Panc1 (cell line): ENCODE measurements around the gene ZNF512.

ENCODE experiments used
- SIN3A ChIP-seq: IDR thresholded peaks from 2 replicates; pipeline ENCODE4 v1.6.1; 2012; ENCODE audit warnings: low read depth, mild to moderate bottlenecking, low read length, moderate library complexity, borderline replicate concordance; ENCODE audit not compliant: insufficient read depth
- TF ChIP-seq, protein P1 (sequence below): fragments of 450-650 bp; IDR thresholded peaks from 2 replicates; pipeline ENCODE4 v1.5.1; 2017; ENCODE audit warnings: mild to moderate bottlenecking

DNA sequence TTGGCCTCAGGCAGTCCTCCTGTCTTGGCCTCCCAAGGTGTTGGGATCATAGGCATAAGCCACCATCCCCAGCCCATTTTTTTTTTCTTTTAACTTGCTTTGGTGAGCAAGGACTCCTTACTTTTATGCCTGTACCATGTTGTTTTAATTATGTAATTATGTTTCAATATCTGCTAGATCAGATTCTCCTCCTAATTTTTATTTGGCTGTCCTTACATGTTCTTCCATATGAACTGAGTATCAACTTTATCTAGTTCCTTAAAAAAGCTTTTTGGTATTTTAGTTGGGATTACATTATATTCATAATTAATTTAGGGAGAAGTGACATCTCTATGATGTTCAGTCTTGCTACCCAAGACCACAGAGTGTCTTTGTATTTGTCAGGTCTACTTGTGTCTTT, 62.4 kb downstream of the ZNF512 start:
- no peak for TF ChIP-seq SIN3A
- TF ChIP-seq, protein P1, sequence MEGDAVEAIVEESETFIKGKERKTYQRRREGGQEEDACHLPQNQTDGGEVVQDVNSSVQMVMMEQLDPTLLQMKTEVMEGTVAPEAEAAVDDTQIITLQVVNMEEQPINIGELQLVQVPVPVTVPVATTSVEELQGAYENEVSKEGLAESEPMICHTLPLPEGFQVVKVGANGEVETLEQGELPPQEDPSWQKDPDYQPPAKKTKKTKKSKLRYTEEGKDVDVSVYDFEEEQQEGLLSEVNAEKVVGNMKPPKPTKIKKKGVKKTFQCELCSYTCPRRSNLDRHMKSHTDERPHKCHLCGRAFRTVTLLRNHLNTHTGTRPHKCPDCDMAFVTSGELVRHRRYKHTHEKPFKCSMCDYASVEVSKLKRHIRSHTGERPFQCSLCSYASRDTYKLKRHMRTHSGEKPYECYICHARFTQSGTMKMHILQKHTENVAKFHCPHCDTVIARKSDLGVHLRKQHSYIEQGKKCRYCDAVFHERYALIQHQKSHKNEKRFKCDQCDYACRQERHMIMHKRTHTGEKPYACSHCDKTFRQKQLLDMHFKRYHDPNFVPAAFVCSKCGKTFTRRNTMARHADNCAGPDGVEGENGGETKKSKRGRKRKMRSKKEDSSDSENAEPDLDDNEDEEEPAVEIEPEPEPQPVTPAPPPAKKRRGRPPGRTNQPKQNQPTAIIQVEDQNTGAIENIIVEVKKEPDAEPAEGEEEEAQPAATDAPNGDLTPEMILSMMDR: no peak
